ENCODE measurements around the gene OR10A7.

GRCh38 chr12:55220725-55221124, at the start of gene OR10A7:
- TF ChIP-seq BACH2 (CRISPR knock-in tag; IDR thresholded peaks at IDR 0.05; ENCODE audit: borderline replicate concordance) = no peak
- TF ChIP-seq ARNTL (CRISPR knock-in tag; IDR thresholded peaks at IDR 0.05; ENCODE audit: borderline replicate concordance, low read depth) = no peak
- TF ChIP-seq RARB (CRISPR knock-in tag; IDR thresholded peaks at IDR 0.05) = no peak
- TF ChIP-seq, protein P1, sequence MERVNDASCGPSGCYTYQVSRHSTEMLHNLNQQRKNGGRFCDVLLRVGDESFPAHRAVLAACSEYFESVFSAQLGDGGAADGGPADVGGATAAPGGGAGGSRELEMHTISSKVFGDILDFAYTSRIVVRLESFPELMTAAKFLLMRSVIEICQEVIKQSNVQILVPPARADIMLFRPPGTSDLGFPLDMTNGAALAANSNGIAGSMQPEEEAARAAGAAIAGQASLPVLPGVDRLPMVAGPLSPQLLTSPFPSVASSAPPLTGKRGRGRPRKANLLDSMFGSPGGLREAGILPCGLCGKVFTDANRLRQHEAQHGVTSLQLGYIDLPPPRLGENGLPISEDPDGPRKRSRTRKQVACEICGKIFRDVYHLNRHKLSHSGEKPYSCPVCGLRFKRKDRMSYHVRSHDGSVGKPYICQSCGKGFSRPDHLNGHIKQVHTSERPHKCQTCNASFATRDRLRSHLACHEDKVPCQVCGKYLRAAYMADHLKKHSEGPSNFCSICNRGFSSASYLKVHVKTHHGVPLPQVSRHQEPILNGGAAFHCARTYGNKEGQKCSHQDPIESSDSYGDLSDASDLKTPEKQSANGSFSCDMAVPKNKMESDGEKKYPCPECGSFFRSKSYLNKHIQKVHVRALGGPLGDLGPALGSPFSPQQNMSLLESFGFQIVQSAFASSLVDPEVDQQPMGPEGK (CRISPR knock-in tag; IDR thresholded peaks at IDR 0.05; ENCODE audit: borderline replicate concordance) = no peak
- no peak for TF ChIP-seq ESRRG (CRISPR knock-in tag; IDR thresholded peaks at IDR 0.05)
- no peak for TF ChIP-seq ZNF8 (CRISPR knock-in tag; IDR thresholded peaks at IDR 0.05)
- TF ChIP-seq ZFP3 (CRISPR knock-in tag; IDR thresholded peaks at IDR 0.05) = no peak
